HG03342 (cell line): Measurements from ENCODE around the gene TJP2.

Experiments used
- ATAC-seq: cut with Tn5 transposase; IDR thresholded peaks from one replicate; pipeline ENCODE4 v1.9.1; 2021; ENCODE audit warnings: mild to moderate bottlenecking, moderate library complexity; ENCODE audit not compliant: unreplicated experiment

TJP2 gene

GRCh38 chr9:69173891-69174615 lies at the start of gene TJP2:
Gene TJP2 (plus strand): TSS chr9:69174277. CDS start chr9:69174373, 96 bp downstream.
- ATAC-seq, result peak; percentile 33

- no peak for ATAC-seq
Observed at GRCh38 chr9:69130456-69131441, 43.3 kb upstream of the TJP2 start.

- no peak for ATAC-seq
Observed at GRCh38 chr9:69131682-69132081, 42.4 kb upstream of the TJP2 start.

GRCh38 chr9:69132361-69132760 lies 41.7 kb upstream of the TJP2 start:
- ATAC-seq, result no peak

GRCh38 chr9:69134412-69134811 lies 39.7 kb upstream of the TJP2 start:
- no peak for ATAC-seq

- no peak for ATAC-seq
Observed at GRCh38 chr9:69136185-69136584, 37.9 kb upstream of the TJP2 start.

- ATAC-seq, result no peak
Observed at GRCh38 chr9:69136779-69137178, 37.3 kb upstream of the TJP2 start.

GRCh38 chr9:69137311-69137710 lies 36.8 kb upstream of the TJP2 start:
- ATAC-seq, result no peak

GRCh38 chr9:69139596-69139995 lies 34.5 kb upstream of the TJP2 start:
- no peak for ATAC-seq

GRCh38 chr9:69140123-69140735 lies 33.8 kb upstream of the TJP2 start:
- no peak for ATAC-seq

- no peak for ATAC-seq
Observed at GRCh38 chr9:69141851-69142250, 32.2 kb upstream of the TJP2 start.

- ATAC-seq, result no peak
Observed at GRCh38 chr9:69143291-69143690, 30.8 kb upstream of the TJP2 start.

GRCh38 chr9:69145144-69145715 lies 28.8 kb upstream of the TJP2 start:
- no peak for ATAC-seq

- no peak for ATAC-seq
Observed at GRCh38 chr9:69147041-69147834, 26.8 kb upstream of the TJP2 start.

GRCh38 chr9:69149321-69149807 lies 24.7 kb upstream of the TJP2 start:
- ATAC-seq, result no peak

GRCh38 chr9:69151506-69151905 lies 22.6 kb upstream of the TJP2 start:
- no peak for ATAC-seq

GRCh38 chr9:69153707-69154521 lies 20.2 kb upstream of the TJP2 start:
- no peak for ATAC-seq

GRCh38 chr9:69155341-69156030 lies 18.6 kb upstream of the TJP2 start:
- peak; percentile 98 for ATAC-seq
